ENCODE data around the gene ACAD11. TPM values are rescaled to one million over a fixed set of nuclear protein-coding genes. Genes with fewer than 3 reads are reported as not detected.

The ACAD11 gene
- total RNA-seq, 4 donors from 2014 or later = 39.0 to 69.8 (median 51.5) TPM

DNA sequence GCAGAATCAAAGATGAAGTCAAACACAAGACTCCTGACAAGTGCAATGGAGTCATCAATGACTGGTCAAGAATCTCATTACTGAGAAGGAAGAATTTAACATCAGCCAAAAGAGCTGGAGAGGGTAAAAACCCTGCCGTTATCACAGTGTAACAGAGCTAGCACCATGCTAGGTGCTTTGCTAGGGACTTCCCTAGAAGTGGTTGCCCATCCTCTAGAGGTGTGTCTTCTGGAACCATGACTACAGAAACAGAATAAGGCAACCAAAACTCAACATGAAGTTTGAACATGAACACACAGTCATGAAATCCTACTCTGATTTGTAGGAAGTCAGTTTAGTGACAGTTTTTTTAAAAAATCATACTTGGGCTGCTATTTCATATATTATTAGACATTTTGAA is 9.5 kb downstream of the ACAD11 start:
- TF ChIP-seq, protein P1, sequence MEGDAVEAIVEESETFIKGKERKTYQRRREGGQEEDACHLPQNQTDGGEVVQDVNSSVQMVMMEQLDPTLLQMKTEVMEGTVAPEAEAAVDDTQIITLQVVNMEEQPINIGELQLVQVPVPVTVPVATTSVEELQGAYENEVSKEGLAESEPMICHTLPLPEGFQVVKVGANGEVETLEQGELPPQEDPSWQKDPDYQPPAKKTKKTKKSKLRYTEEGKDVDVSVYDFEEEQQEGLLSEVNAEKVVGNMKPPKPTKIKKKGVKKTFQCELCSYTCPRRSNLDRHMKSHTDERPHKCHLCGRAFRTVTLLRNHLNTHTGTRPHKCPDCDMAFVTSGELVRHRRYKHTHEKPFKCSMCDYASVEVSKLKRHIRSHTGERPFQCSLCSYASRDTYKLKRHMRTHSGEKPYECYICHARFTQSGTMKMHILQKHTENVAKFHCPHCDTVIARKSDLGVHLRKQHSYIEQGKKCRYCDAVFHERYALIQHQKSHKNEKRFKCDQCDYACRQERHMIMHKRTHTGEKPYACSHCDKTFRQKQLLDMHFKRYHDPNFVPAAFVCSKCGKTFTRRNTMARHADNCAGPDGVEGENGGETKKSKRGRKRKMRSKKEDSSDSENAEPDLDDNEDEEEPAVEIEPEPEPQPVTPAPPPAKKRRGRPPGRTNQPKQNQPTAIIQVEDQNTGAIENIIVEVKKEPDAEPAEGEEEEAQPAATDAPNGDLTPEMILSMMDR (IDR thresholded peaks at IDR 0.05; ENCODE audit: low read depth) = no peak

DNA sequence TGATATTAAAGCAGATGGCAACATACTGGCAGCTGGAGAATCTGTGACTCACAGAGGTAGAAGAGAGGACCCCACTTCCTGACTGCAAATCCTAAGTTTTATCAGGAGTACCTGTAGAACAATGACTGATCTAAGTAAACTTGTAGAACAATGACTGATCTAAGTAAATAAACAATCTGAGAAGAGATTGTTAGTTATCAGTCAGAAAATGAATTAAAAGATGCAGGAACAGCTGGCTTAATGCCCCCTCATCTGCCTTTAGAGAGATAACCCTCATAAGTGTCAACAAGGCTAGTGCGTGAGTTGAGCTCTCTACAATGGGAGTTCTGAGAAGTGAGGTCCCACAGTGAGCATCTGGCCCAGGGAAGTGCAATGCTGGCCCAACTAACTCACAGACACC is 14.6 kb downstream of the ACAD11 start:
- TF ChIP-seq, protein P1 (IDR thresholded peaks at IDR 0.05; ENCODE audit: low read depth) = no peak

DNA sequence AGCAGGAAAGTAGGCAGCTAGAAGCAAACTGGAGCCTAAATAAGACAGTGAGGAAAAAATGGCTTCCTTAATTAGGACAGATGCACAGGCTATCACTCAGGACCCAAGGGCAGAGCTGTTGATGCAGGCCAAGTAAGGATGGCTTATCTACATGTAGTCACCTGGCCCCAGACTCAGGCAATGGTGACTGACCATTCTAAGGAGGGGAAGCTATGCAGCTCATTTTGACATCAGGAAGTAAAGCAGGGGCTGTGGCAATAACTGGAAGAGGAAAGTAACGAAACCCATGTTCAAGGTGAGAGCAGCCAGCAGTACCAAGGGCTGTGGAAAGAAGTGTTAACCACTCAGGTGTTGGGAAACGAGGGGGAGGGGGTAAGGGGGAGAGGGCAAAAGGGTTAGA is 16.2 kb downstream of the ACAD11 start:
- TF ChIP-seq, protein P1 (IDR thresholded peaks at IDR 0.05; ENCODE audit: low read depth) = no peak

DNA sequence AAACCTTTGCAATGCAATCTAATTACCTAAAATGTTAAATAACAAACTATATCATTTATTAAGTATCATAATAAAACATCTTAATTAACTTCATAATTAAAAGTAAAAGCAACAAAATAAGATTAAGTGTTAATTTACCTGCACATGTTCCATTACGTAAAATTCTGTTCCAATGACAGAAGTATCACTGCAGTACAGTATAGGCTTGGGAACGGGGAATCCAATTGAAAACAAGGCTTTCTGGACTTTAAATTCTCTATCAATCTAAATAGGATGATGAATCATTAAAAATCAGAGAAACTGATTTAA is 17.1 kb downstream of the ACAD11 start:
- TF ChIP-seq, protein P1 (IDR thresholded peaks at IDR 0.05; ENCODE audit: low read depth) = no peak

DNA sequence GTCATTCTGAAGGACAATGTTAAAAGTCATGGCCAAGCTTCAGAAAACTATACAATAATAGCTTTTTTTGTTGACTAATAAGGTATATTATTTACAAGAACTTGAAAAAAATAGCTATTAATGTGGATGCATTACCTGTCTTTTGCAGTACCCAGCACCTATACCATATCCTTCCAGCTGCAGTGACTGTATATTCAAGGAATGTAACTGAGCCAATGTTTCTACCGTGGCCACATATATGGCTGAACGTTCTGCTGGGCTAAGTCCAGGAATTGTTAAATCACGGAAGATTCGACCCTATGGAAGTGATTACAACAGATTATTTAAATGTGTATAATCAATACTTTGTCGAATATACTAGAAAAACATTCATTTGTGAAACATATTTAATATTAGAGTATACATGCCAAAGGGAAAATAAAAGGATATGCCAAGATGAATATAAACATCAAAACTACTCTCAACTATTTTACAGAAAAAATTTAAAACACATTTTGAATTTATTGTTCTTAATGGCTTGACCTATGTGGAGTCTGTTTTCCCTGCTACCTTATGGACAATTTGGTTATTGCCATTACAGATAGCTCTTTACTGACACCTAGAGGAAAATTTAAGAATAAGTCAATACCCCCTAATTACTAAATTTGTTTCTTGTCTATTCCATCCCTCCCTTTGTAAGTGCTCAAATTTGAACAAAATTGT is 17.6 kb downstream of the ACAD11 start:
- TF ChIP-seq, protein P1 (IDR thresholded peaks at IDR 0.05; ENCODE audit: low read depth) = no peak

DNA sequence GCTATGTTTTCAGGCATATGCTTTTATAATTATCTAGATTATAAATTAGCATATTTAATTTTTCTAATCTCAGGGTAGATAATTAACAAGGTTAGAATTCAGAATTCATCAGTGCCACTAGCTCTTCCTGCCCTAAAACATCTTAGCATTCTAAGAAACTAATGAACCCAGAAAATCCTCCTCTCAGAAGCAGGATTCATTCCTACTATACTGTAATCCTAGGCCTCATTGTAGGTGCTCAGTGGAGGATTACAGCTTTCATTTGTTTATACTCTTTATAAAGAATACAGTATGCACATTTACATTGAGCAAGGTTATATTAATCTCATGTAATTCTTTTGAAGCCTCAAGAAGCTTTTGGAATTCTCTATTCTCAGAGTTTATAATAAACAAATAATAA is 20.9 kb downstream of the ACAD11 start:
- TF ChIP-seq, protein P1 (IDR thresholded peaks at IDR 0.05; ENCODE audit: low read depth) = no peak

DNA sequence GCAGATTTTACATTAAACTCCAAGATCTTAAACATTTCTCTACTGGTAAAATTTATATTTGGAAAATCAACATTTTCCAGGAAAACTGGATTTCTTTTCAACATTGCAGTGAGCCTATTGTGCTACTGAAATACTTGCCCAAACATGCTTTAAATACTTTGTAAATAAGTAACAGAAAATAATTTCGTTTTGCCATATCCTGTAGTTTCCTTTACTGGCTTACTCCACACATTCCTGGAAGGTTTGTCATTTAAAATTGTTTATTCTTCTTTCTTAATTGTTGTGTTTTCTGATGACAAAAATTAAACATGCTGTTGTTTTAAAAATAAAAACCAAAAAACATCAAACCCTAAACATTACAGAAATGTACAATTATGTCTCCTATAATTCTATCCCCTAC is 22.0 kb downstream of the ACAD11 start:
- TF ChIP-seq, protein P1 (IDR thresholded peaks at IDR 0.05; ENCODE audit: low read depth) = no peak

Data from subcutaneous adipose tissue (tissue), 4 donors.